NCI-H2029 (cell line): ENCODE data around the gene KIR3DL3.
"Not testable (repeated sequence)": the region's sequence is repeated elsewhere in the genome, so short reads cannot be mapped to it uniquely, and the experiment has no call there.

Experiments
- DNase-seq: peaks from one replicate; lab custom pipeline; 2025; lab: John Stamatoyannopoulos, UW

KIR3DL3 gene

GRCh38 chr19:54731191-54731590 is 6.9 kb downstream of the KIR3DL3 start:
- DNase-seq, result no peak

- not testable (repeated sequence) for DNase-seq
These were observed 14.1 kb downstream of the KIR3DL3 start, which contains the start of gene KIR2DL3 for GRCh38 chr19:54738306-54738705. TSS of gene KIR2DL3 (plus strand) at chr19:54738513. CDS start at chr19:54738546, 33 bp downstream.

GRCh38 chr19:54738715-54739114 is 14.5 kb downstream of the KIR3DL3 start:
- DNase-seq, result no peak

GRCh38 chr19:54739587-54740497 is 15.6 kb downstream of the KIR3DL3 start:
- DNase-seq, result no peak

GRCh38 chr19:54741950-54742349 is 17.7 kb downstream of the KIR3DL3 start:
- not testable (repeated sequence) for DNase-seq

- DNase-seq, result not testable (repeated sequence)
These were observed 19.8 kb downstream of the KIR3DL3 start for GRCh38 chr19:54744080-54744479.

- not testable (repeated sequence) for DNase-seq
These were observed 23.5 kb downstream of the KIR3DL3 start for GRCh38 chr19:54747614-54748322.

GRCh38 chr19:54750276-54750675 is 26.0 kb downstream of the KIR3DL3 start:
- DNase-seq, result not testable (repeated sequence)

GRCh38 chr19:54756204-54757110 is 32.2 kb downstream of the KIR3DL3 start:
- DNase-seq, result not testable (repeated sequence)

- DNase-seq, result not testable (repeated sequence)
These were observed 34.3 kb downstream of the KIR3DL3 start for GRCh38 chr19:54758577-54758976.

GRCh38 chr19:54764219-54764618 is 40.0 kb downstream of the KIR3DL3 start:
- DNase-seq, result not testable (repeated sequence)

- DNase-seq, result not testable (repeated sequence)
These were observed 42.2 kb downstream of the KIR3DL3 start for GRCh38 chr19:54766464-54766863.

GRCh38 chr19:54769646-54770045 is 45.4 kb downstream of the KIR3DL3 start, which contains the start of gene KIR2DL1:
TSS of gene KIR2DL1 (plus strand) at chr19:54769793. CDS start at chr19:54769851, 58 bp downstream.
- DNase-seq, result not testable (repeated sequence)

- DNase-seq, result not testable (repeated sequence)
These were observed 46.3 kb downstream of the KIR3DL3 start for GRCh38 chr19:54770511-54770910.

- not testable (repeated sequence) for DNase-seq
These were observed 47.0 kb downstream of the KIR3DL3 start for GRCh38 chr19:54771018-54771960.

- DNase-seq, result not testable (repeated sequence)
These were observed 48.4 kb downstream of the KIR3DL3 start for GRCh38 chr19:54772666-54773065.

GRCh38 chr19:54775095-54775815 is 51.0 kb downstream of the KIR3DL3 start:
- not testable (repeated sequence) for DNase-seq

GRCh38 chr19:54775830-54776229 is 51.6 kb downstream of the KIR3DL3 start:
- not testable (repeated sequence) for DNase-seq

- not testable (repeated sequence) for DNase-seq
These were observed 53.6 kb downstream of the KIR3DL3 start for GRCh38 chr19:54777851-54778250.

- not testable (repeated sequence) for DNase-seq
These were observed 54.7 kb downstream of the KIR3DL3 start for GRCh38 chr19:54778896-54779295.
